C4-2B (cell line): ENCODE data around the gene DLG2.

Experiments
- H3K27ac ChIP-seq: fragments of 450-650 bp; 2 replicates; pipeline ENCODE4 v1.5.1; 2017
- CTCF ChIP-seq: fragments of 450-650 bp; conservative IDR thresholded peaks from 2 replicates; pipeline ENCODE4 v1.5.1; 2017; ENCODE audit warnings: mild to moderate bottlenecking
- ZFX ChIP-seq: fragments of 450-650 bp; IDR thresholded peaks from 2 replicates; pipeline ENCODE4 v1.6.1; 2017

DLG2 gene

DNA sequence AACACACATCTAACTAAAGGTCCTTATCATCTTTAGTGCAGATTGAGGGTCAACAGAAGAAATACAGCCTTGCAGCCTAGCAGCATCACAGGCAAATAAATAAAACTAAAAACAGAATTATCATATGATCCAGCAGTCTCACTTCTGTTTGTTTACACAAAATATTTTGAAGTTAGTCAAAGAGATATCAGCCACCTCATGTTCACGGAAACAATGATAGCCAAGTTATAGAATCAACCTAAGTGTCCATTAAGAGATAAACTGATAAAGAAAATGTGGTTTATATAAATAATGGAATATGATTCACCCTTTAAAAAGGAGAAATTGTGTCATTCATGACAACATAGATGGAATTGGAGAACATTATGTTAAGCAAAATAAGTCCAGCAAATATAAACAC is 1602.9 kb downstream of the DLG2 start:
- no peak overlapping the region for H3K27ac ChIP-seq
- TF ChIP-seq CTCF, result no peak
- no peak for TF ChIP-seq ZFX

DNA sequence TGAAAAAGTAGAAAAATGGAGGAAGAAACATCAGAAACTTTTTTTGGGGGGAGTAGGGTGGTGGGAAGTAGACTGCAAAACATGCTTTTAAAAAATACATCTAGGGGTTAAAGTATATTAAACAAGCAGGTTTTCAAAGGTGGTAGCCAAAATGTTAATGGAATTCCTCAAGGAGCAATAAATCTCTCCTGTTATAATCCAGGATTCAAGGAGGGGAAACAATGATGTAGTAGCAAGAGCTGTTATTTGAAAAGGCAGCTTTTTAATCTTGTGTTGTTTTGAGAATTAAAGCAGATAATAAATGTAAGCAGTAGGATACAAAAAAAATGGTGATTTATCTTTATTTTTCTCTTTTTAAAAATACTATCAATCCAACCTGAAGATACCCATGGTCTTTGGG is 1604.4 kb downstream of the DLG2 start:
- H3K27ac ChIP-seq, result no peak overlapping the region
- no peak for TF ChIP-seq ZFX
- no peak for TF ChIP-seq CTCF

DNA sequence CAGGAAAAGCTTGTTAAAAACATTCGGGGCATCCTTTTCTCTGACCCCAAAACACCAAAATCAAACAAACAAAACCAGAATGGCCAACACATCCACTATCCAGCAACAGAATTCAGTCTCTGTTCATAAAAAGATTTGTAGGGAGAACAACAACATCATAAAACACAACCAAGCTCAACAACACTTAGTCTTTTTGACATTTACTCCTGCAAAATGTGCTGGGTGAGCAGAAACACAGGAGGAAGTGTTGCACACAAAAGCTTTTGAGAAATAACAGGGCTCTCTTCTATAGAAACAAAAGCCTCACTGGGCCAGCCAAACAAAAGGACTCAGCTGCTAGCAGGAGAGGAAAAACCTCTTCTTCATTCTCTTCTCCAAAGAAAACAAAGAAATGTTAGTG is 1604.9 kb downstream of the DLG2 start:
- TF ChIP-seq ZFX, result no peak
- no peak for TF ChIP-seq CTCF
- H3K27ac ChIP-seq, result no peak overlapping the region

GRCh38 chr11:84021291-84021690 is 1605.9 kb downstream of the DLG2 start:
- TF ChIP-seq ZFX (no peak), CTCF (no peak)
- H3K27ac ChIP-seq, result no peak overlapping the region

- TF ChIP-seq ZFX (no peak), CTCF (no peak)
- no peak overlapping the region for H3K27ac ChIP-seq
Measured at GRCh38 chr11:84019571-84020194, 1607.5 kb downstream of the DLG2 start.

DNA sequence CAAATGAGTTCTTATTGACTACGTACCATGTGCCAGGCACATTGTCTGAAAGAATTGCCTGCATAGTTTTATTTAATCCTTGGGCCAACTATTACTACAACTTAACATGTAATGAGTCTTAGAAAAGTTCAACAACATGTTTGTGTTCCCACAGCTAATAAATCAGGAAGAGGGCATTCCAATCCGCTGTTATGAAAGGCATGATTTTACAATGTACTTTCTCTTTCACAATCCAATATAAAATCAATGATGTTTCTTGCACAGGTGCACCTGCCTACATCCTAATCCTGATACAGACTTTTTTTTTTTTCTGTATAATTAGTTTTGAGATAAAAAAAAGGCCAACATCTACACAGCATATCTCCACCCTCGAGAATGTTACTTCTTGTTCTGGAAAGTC is 1612.6 kb downstream of the DLG2 start:
- TF ChIP-seq ZFX (no peak), CTCF (no peak)
- no peak overlapping the region for H3K27ac ChIP-seq

- TF ChIP-seq CTCF (no peak), ZFX (no peak)
- no peak overlapping the region for H3K27ac ChIP-seq
Measured at GRCh38 chr11:84012171-84012826, 1614.8 kb downstream of the DLG2 start.
